Anterior cingulate cortex (tissue), 58 donors: ENCODE data around the gene PDSS2.
"Not testable (repeated sequence)": the region's sequence is repeated elsewhere in the genome, so short reads cannot be mapped to it uniquely, and the experiment has no call there.

ENCODE experiments used
- DNase-seq, 58 donors: peaks; one replicate each; lab custom pipeline; 2025; lab: John Stamatoyannopoulos, UW

The PDSS2 gene

GRCh38 chr6:107187630-107188029 lies 271.7 kb downstream of the PDSS2 start:
- no peak for DNase-seq

- DNase-seq: no peak
Observed at GRCh38 chr6:107186047-107186446, 273.3 kb downstream of the PDSS2 start.

- DNase-seq: peak in 29 of 58 donors; percentile 1 to 40 (median 6)
Observed at GRCh38 chr6:107185391-107185970, 273.9 kb downstream of the PDSS2 start.

- DNase-seq: no peak
Observed at GRCh38 chr6:107184435-107184834, 274.9 kb downstream of the PDSS2 start.

- no peak for DNase-seq
Observed at GRCh38 chr6:107180099-107180498, 279.3 kb downstream of the PDSS2 start.

GRCh38 chr6:107179004-107179403 lies 280.4 kb downstream of the PDSS2 start:
- peak in 5 of 58 donors; percentile 4 to 17 (median 5) for DNase-seq

GRCh38 chr6:107173779-107174178 lies 285.6 kb downstream of the PDSS2 start:
- no peak for DNase-seq

- DNase-seq: no peak
Observed at GRCh38 chr6:107171513-107171912, 287.9 kb downstream of the PDSS2 start.

- DNase-seq: not testable (repeated sequence)
Observed at GRCh38 chr6:107164299-107164698, 295.1 kb downstream of the PDSS2 start.

- no peak for DNase-seq
Observed at GRCh38 chr6:107161521-107161920, 297.8 kb downstream of the PDSS2 start.

GRCh38 chr6:107156617-107157016 lies 302.7 kb downstream of the PDSS2 start:
- no peak for DNase-seq

GRCh38 chr6:107154801-107155160 lies 304.6 kb downstream of the PDSS2 start:
- DNase-seq: no peak

GRCh38 chr6:107154131-107154800 lies 305.1 kb downstream of the PDSS2 start:
- DNase-seq: no peak

- no peak for DNase-seq
Observed at GRCh38 chr6:107152638-107153430, 306.5 kb downstream of the PDSS2 start.

GRCh38 chr6:107144666-107145065 lies 314.7 kb downstream of the PDSS2 start:
- DNase-seq: no peak

GRCh38 chr6:107144014-107144413 lies 315.4 kb downstream of the PDSS2 start:
- no peak for DNase-seq

GRCh38 chr6:107140581-107140980 lies 318.8 kb downstream of the PDSS2 start:
- no peak for DNase-seq

GRCh38 chr6:107136324-107136723 lies 323.0 kb downstream of the PDSS2 start:
- DNase-seq: not testable (repeated sequence)

- not testable (repeated sequence) for DNase-seq
Observed at GRCh38 chr6:107135048-107135680, 324.2 kb downstream of the PDSS2 start.

- peak in 1 of 58 donors; percentile 29 for DNase-seq
Observed at GRCh38 chr6:107132330-107132954, 326.9 kb downstream of the PDSS2 start.
